ENCODE measurements around the gene TEN1. TPM values are rescaled to one million over a fixed set of nuclear protein-coding genes. Genes with fewer than 3 reads are reported as not detected.

The TEN1 gene, protein sequence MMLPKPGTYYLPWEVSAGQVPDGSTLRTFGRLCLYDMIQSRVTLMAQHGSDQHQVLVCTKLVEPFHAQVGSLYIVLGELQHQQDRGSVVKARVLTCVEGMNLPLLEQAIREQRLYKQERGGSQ
- 10 to 100 TPM in 1 of 2 donors, 1 to 10 TPM in 1; 8.9 to 15.1 TPM for total RNA-seq
- 10 to 100 TPM; 18.8 to 19.7 TPM for polyA plus RNA-seq
- long read RNA-seq, donor 1, transcript TEN1-201 (4 exons, 994 nt), result major isoform, 10 of 12 reads
- long read RNA-seq, donor 1, partial matches to known transcripts, result 1 of 12 reads
- long read RNA-seq, donor 1, other reads (novel, unspliced or antisense), result 1 of 12 reads
- long read RNA-seq, donor 2, partial matches to known transcripts, result 0 of 4 reads
- long read RNA-seq, donor 2, other reads (novel, unspliced or antisense), result 0 of 4 reads

DNA sequence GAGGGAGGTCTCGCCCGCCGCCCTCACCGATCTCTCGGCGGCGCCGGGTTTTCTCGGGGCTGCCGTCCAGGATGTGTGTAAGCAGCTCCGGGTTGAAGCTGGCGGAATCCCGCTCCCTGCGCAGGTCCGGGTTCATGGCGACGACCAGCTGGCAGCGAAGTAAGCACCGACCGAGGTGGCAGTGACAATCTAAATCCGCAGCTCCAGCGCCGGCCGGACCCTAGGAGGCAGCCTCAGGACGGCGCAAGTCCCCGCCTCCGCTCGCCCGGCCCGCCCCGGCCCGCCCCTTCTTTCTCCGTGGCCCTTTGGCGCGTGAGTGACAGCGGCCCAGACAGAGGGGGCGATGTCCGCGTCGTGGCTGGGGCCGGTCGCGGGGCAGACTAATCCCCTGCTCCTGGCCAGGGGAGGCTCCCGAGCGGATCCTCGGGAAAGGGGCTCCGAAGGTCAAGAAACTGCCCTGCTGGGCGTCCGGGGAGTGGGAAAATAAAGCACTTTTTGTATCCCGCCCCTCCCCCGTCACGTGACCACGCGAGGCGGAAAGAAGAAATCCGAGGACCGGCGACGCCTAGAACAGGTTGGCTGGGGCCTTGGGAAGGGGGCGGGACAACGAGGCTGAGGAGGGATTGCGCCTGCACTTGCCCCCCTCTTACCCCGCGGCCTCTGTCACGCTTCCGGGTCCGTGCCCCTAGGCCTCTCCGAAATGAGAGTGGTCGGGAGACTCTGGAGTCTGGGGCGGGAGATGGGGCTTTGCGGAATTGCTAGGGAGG is at the start of gene TEN1, which contains the start of gene ACOX1:
Gene TEN1, plus strand, starts transcription at position 303 of the 767 bp plus-strand sequence. CDS start 6,953 bp downstream, outside the sequence.
Gene ACOX1, minus strand, starts transcription at position 229 of the 767 bp plus-strand sequence. Its CDS starts 93 bp downstream, at position 136.
- Histone ChIP-seq H3K27ac (ENCODE audit: low read depth in 1 of 2, low read length in 2 of 2) (peak within 1 kb of the TSS; percentile 71 to 87), H3K4me1 (ENCODE audit: control insufficient read depth in 1 of 2, insufficient read depth in 2 of 2, low read length in 2 of 2) (peaks cover 0 to 2% of the 10 kb centered on the region in 2 donors), H3K4me3 (ENCODE audit: low read length in 2 of 2) (peak within 1 kb of the TSS; percentile 67 to 72), H3K36me3 (ENCODE audit: control insufficient read depth in 1 of 2, insufficient read depth in 2 of 2, low read length in 1 of 2) (no peaks in the 10 kb centered on the region), H3K9me3 (ENCODE audit: control insufficient read depth, low read length) (no peaks in the 10 kb centered on the region), H3K27me3 (ENCODE audit: control insufficient read depth in 1 of 2, insufficient read depth in 2 of 2, low read length in 1 of 2) (no peaks in the 10 kb centered on the region)
- DNase-seq, result peak; percentile 99
- intact Hi-C loops (cut with DNase I), result no loop called here
- 0% methylated on average over 69 to 72 of the region's 72 CpGs for WGBS, 2 donors
- peak; percentile 99 for ATAC-seq (ENCODE audit: low FRiP score)

DNA sequence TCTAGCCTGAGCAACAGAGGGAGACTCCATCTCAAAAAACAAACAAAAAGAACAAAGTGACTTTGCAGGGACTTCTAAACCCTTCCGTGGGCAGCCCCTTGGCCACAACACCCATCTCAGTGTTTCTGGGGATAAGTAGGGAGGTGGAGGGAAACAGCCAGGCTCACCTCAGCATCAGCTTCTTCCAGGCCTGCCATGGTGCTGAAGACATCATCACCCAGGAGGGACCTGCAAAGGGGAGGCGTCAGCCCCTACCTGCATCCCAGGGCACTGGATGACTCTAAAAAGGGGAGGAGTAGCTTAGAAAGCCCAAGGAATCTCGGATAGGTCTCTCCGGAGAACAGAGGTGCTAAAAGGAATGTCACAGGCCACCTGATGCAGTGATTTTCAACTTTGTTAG is 48.0 kb upstream of the TEN1 start:
- no peaks in the 10 kb centered on the region for H3K36me3 ChIP-seq (ENCODE audit: control insufficient read depth in 1 of 2, insufficient read depth in 2 of 2, low read length in 1 of 2)
- WGBS, 2 donors, result 88 to 93% methylated on average over 4 of the region's 4 CpGs
- intact Hi-C loops (cut with DNase I), result no loop called here
- no peaks in the 10 kb centered on the region for H3K4me1 ChIP-seq (ENCODE audit: control insufficient read depth in 1 of 2, insufficient read depth in 2 of 2, low read length in 2 of 2)
- no peaks in the 10 kb centered on the region for H3K27me3 ChIP-seq (ENCODE audit: control insufficient read depth in 1 of 2, insufficient read depth in 2 of 2, low read length in 1 of 2)
- H3K27ac ChIP-seq (ENCODE audit: low read depth in 1 of 2, low read length in 2 of 2), result no peak overlapping the region
- H3K9me3 ChIP-seq (ENCODE audit: control insufficient read depth, low read length), result no peaks in the 10 kb centered on the region
- no peak overlapping the region for H3K4me3 ChIP-seq (ENCODE audit: low read length in 2 of 2)
- ATAC-seq (ENCODE audit: low FRiP score) (no peak), DNase-seq (peak in 1 of 2 donors; percentile 9)

DNA sequence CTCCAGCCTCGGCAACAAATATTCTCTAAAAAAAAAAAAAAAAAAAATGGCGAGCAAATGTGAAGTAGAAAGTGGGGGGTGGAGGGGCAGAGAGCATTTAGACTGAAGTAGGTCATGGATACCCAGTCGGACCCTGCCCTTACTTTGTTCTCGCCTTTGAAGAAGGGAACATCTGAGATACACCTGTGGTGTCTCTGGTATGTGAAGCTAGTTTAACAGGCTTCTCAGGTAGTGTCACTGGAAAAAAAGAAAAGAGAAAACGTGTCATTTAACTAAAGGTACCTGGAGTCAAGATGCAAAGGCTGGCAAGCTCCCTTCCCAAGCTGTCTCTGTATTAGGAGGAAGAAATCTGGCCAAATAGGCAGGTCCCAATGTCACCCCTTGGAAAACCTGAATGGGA is 46.2 kb upstream of the TEN1 start:
- no peak for ATAC-seq (ENCODE audit: low FRiP score)
- Histone ChIP-seq H3K27me3 (ENCODE audit: control insufficient read depth in 1 of 2, insufficient read depth in 2 of 2, low read length in 1 of 2) (no peaks in the 10 kb centered on the region), H3K4me3 (ENCODE audit: low read length in 2 of 2) (no peak overlapping the region), H3K9me3 (ENCODE audit: control insufficient read depth, low read length) (no peaks in the 10 kb centered on the region), H3K27ac (ENCODE audit: low read depth in 1 of 2, low read length in 2 of 2) (no peak overlapping the region), H3K36me3 (ENCODE audit: control insufficient read depth in 1 of 2, insufficient read depth in 2 of 2, low read length in 1 of 2) (no peaks in the 10 kb centered on the region), H3K4me1 (ENCODE audit: control insufficient read depth in 1 of 2, insufficient read depth in 2 of 2, low read length in 2 of 2) (no peaks in the 10 kb centered on the region)
- 86 to 93% methylated on average over 5 of the region's 5 CpGs for WGBS, 2 donors
- intact Hi-C loops (cut with DNase I), result no loop called here
- DNase-seq, result no peak

DNA sequence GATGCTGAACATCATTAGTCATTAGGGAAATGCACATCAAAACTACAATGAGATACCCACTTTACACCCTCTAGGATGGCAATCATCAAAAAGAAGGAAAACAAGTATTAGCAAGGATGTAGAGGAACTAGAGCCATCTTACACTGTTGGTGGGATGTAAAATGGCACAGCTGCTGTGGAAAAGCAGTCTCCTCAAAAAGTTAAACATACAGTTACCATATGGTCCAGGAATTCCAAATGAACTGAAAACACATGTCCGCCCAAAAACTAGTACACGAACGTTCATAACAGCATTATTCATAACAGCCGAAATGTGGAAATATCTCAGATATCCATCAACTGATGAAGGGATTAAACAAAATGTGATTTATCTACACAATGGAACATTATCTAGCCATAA is 45.2 kb upstream of the TEN1 start:
- H3K4me1 ChIP-seq (ENCODE audit: control insufficient read depth in 1 of 2, insufficient read depth in 2 of 2, low read length in 2 of 2), result no peaks in the 10 kb centered on the region
- H3K9me3 ChIP-seq (ENCODE audit: control insufficient read depth, low read length), result no peaks in the 10 kb centered on the region
- intact Hi-C loops (cut with DNase I), result no loop called here
- H3K27ac ChIP-seq (ENCODE audit: low read depth in 1 of 2, low read length in 2 of 2), result no peak overlapping the region
- ATAC-seq (ENCODE audit: low FRiP score), result no peak
- H3K27me3 ChIP-seq (ENCODE audit: control insufficient read depth in 1 of 2, insufficient read depth in 2 of 2, low read length in 1 of 2), result no peaks in the 10 kb centered on the region
- 69 to 77% methylated on average over 4 of the region's 4 CpGs for WGBS, 2 donors
- no peak for DNase-seq
- H3K4me3 ChIP-seq (ENCODE audit: low read length in 2 of 2), result no peak overlapping the region
- no peaks in the 10 kb centered on the region for H3K36me3 ChIP-seq (ENCODE audit: control insufficient read depth in 1 of 2, insufficient read depth in 2 of 2, low read length in 1 of 2)

DNA sequence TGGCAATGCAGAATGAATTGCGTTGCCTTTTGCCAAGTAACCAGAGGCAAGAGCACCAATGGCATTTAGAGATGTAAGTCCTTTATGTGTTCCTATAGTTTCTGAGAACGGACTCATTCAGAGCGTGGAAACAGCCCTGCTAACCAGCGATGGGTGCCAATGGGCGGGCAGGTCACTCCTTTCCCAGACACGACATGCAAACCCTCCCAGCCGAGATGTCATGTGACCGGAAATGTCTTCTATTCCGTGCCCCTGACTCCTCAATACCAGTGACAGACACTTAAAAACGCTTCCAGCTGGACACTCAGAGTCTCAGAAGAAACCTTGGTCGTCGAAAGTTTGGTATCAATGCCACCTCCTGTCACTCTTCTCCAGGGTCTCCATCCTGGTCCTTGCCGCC is 41.4 kb upstream of the TEN1 start:
- Histone ChIP-seq H3K36me3 (ENCODE audit: control insufficient read depth in 1 of 2, insufficient read depth in 2 of 2, low read length in 1 of 2) (no peaks in the 10 kb centered on the region), H3K9me3 (ENCODE audit: control insufficient read depth, low read length) (no peaks in the 10 kb centered on the region), H3K27me3 (ENCODE audit: control insufficient read depth in 1 of 2, insufficient read depth in 2 of 2, low read length in 1 of 2) (no peaks in the 10 kb centered on the region), H3K4me1 (ENCODE audit: control insufficient read depth in 1 of 2, insufficient read depth in 2 of 2, low read length in 2 of 2) (no peaks in the 10 kb centered on the region), H3K27ac (ENCODE audit: low read depth in 1 of 2, low read length in 2 of 2) (no peak overlapping the region), H3K4me3 (ENCODE audit: low read length in 2 of 2) (no peak overlapping the region)
- WGBS, 2 donors, result 80 to 81% methylated on average over 13 of the region's 13 CpGs
- intact Hi-C loops (cut with DNase I), result no loop called here
- DNase-seq (no peak), ATAC-seq (ENCODE audit: low FRiP score) (no peak)

DNA sequence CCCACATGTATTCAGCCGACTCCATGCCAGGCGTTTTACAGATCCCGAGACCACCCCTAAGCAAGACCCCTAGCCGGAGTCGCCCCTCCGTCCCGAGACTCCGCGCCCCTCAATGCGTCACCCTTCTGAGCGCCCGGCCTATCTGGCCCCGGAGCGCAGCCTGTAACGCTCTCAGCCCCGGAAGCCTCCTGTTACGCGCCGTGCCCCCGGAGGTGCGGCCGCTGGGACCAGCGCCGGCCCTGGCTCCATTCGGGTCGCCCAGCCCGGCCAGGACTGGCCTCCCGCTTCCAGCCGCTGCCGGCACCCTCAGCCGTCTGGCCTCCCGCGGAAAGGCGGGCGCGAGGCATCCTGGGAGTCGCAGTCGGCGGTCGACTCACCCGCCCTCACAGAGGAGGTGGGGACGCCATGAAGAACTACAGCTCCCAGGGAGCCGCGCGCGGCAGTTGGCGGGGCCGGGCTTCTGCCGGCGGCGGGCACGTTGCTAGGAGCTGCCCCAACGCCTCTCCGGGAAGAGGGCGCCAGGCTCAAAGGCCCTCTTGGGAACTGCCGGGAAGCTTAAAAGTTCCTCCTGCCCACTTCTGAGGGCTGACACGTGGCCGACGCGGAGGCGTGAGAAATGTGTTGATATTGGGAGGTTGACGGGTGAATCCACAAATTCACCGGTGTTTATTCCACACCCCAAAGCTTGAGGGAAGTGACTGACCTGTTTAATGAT is 38.2 kb upstream of the TEN1 start, which contains the start of gene FBF1:
Gene FBF1, minus strand, starts transcription at position 316 of the 715 bp plus-strand sequence. CDS start 2,893 bp downstream, outside the sequence.
- peak within 1 kb of the TSS; percentile 39 to 53 for H3K4me3 ChIP-seq (ENCODE audit: low read length in 2 of 2)
- no peaks in the 10 kb centered on the region for H3K4me1 ChIP-seq (ENCODE audit: control insufficient read depth in 1 of 2, insufficient read depth in 2 of 2, low read length in 2 of 2)
- DNase-seq (peak; percentile 97 to 99), ATAC-seq (ENCODE audit: low FRiP score) (peak; percentile 98)
- H3K36me3 ChIP-seq (ENCODE audit: control insufficient read depth in 1 of 2, insufficient read depth in 2 of 2, low read length in 1 of 2), result no peaks in the 10 kb centered on the region
- intact Hi-C loops (cut with DNase I), result no loop called here
- no peaks in the 10 kb centered on the region for H3K9me3 ChIP-seq (ENCODE audit: control insufficient read depth, low read length)
- 0% methylated on average over 63 of the region's 63 CpGs for WGBS, 2 donors
- H3K27me3 ChIP-seq (ENCODE audit: control insufficient read depth in 1 of 2, insufficient read depth in 2 of 2, low read length in 1 of 2), result no peaks in the 10 kb centered on the region
- no peak within 1 kb of the TSS for H3K27ac ChIP-seq (ENCODE audit: low read depth in 1 of 2, low read length in 2 of 2)

DNA sequence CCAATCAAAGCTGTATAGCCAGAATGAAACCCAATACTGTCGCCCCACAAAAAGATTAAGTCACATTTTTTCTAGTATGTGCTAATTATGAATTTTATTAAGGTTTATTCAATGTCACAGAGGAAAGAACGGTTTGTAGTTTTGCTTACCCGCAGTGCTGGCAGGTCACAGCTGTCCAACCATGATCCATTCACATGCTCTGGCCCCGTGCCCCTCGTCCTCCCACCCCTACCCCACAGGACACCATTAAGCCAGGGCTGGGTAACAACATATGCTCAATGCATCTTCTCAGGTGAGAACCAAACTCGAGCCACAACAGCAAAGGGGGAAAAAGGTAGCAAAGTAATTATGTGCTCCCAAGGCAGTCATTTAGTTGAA is 37.6 kb upstream of the TEN1 start:
- H3K27me3 ChIP-seq (ENCODE audit: control insufficient read depth in 1 of 2, insufficient read depth in 2 of 2, low read length in 1 of 2), result no peaks in the 10 kb centered on the region
- H3K27ac ChIP-seq (ENCODE audit: low read depth in 1 of 2, low read length in 2 of 2), result no peak overlapping the region
- 27 to 40% methylated on average over 6 of the region's 6 CpGs for WGBS, 2 donors
- no peaks in the 10 kb centered on the region for H3K4me1 ChIP-seq (ENCODE audit: control insufficient read depth in 1 of 2, insufficient read depth in 2 of 2, low read length in 2 of 2)
- ATAC-seq (ENCODE audit: low FRiP score) (no peak), DNase-seq (no peak)
- H3K9me3 ChIP-seq (ENCODE audit: control insufficient read depth, low read length), result no peaks in the 10 kb centered on the region
- no peaks in the 10 kb centered on the region for H3K36me3 ChIP-seq (ENCODE audit: control insufficient read depth in 1 of 2, insufficient read depth in 2 of 2, low read length in 1 of 2)
- intact Hi-C loops (cut with DNase I), result no loop called here
- H3K4me3 ChIP-seq (ENCODE audit: low read length in 2 of 2), result no peak overlapping the region

DNA sequence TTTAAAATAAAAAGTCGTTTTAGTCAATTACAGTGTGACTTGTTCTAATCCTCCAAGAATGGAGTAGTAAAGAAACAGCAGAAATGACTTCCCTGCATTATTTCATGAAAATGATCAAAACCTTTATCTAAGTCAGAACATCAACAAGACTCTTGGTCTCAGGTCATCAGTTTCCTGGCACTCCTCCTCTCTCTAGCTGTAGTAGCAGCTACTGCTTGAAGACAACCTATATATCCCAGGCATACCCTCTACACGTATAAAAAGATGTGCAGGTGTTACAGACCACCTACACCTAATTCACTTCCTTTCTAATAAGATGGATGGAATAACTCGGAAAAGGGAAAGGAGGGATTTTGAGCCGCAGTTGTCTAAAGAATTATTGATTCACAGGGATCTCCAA is 36.6 kb upstream of the TEN1 start:
- DNase-seq (no peak), ATAC-seq (ENCODE audit: low FRiP score) (no peak)
- Histone ChIP-seq H3K4me3 (ENCODE audit: low read length in 2 of 2) (no peak overlapping the region), H3K27ac (ENCODE audit: low read depth in 1 of 2, low read length in 2 of 2) (no peak overlapping the region), H3K4me1 (ENCODE audit: control insufficient read depth in 1 of 2, insufficient read depth in 2 of 2, low read length in 2 of 2) (no peaks in the 10 kb centered on the region), H3K36me3 (ENCODE audit: control insufficient read depth in 1 of 2, insufficient read depth in 2 of 2, low read length in 1 of 2) (no peaks in the 10 kb centered on the region), H3K9me3 (ENCODE audit: control insufficient read depth, low read length) (no peaks in the 10 kb centered on the region), H3K27me3 (ENCODE audit: control insufficient read depth in 1 of 2, insufficient read depth in 2 of 2, low read length in 1 of 2) (no peaks in the 10 kb centered on the region)
- intact Hi-C loops (cut with DNase I), result no loop called here
- WGBS, 2 donors, result 88 to 89% methylated on average over 4 of the region's 4 CpGs

All from aorta (tissue), 5 donors.